Non-pigmented ciliary epithelial cell (primary cell): ENCODE measurements around the gene MFSD12.
"Not testable (repeated sequence)": the region's sequence is repeated elsewhere in the genome, so short reads cannot be mapped to it uniquely, and the experiment has no call there.

ENCODE experiments used
- DNase-seq: peaks from one replicate; pipeline ENCODE4 v3.0.0-alpha.2; 2010; ENCODE audit warnings: low read depth

Gene MFSD12

DNA sequence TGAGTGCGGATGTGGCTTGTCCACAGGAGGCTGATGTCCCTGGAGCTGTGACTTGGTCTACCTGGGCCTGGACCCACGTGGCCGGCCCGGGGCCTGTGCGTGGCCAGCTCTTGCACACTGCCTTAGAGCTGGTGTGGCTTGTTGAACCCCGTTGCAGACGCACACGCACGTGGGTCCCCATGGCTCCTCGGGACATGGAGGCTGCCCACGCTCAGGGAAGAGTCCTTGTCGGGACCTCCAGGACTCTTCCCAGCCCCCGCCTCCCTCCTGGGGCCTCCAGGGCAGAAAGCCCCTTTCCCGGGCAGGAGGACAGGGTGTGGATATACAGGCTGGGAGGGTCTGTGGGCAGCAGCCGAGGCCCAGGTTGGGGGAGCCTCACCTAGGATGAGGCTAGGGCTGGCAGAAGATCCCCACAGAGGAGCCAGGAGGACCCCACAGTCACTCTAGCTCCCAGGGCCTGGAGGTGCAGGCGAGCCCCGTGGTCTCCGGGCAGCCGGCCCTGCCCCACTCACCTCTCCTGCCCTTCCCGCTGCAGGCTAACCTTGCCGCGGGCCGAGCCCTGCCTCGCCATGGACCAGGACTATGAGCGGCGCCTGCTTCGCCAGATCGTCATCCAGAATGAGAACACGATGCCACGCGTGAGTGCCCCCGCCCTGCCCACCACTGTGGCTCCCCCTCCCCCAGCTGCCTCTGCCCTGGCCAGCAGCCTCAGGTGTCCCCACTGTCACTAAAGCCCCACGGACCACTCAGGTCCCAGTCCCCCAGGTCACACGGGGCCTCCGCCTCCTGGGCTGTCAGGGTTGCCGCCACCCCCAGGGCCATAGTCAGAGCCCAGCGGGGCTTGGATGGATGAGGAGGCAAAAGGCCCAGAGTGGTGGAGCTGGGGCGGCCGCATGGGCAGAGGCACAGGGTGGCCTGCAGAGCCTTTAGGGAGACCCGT, 34.7 kb downstream of the MFSD12 start:
- DNase-seq, result no peak

GRCh38 chr19:3521104-3521445, 36.3 kb downstream of the MFSD12 start:
- DNase-seq, result no peak

DNA sequence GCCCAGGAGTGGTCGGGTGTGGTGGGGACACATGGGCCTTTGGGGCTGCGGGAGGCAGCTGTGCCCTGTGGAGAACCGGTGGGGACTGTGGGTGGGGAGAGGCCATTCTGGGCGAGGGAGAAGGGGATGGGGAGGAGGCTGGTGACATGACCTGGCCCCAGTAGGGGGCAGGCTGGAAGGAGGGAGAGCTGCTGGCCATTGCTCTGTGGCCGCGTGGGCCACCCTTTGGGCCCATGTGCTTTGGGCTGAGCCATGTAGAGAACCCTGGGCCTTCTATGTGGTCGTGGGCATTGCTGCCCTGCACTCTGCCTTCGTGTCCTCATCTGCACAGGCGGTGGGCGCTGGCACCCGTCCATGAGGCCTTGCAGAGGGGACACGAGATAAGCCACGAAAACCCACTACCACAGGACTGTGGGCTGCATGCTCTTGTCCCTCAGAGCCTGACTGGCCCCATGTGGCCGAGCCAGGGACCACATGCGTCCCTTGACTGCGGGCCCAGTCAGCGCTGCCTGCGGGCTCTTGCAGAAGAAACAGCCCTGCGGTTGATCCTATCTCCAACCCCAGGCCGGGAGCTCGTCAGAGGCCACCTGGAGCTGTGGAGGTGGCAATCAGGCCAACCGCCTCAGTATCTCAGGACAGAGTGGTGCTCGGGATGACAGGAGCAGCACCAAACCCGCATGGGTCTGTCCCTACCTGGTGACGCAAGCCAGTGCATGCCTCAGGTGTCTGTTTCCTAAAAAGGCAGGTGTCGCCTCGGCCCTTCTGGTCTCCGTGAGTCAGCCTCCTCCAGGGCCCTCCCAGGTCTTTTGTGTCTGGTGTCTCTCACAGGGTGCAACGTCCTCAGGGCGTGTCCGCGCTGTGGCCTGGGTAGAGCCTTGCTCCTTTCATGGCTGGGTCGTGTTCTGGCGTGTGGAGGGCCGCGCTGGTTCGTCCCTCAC, 37.0 kb downstream of the MFSD12 start:
- DNase-seq, result no peak

DNA sequence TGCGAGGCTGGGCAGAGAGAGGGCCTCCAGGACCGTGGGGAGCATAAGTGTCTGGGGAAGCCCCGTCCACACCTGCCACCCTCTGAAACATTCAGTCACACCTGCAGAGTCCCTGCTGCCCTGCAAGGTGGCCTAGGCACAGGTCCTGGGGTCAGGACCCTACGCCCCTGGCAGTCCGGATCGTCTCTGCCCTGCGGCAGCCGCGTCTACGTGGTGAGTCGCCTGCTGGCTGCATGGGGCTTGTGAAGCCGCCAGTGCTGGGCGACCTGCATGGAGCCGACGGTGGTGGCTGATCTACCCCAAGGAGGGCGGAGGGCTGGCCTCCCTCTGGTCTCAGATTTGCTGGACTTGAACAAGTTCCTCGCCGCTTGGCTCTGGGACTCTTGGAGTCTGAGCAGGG, 38.3 kb downstream of the MFSD12 start:
- DNase-seq, result no peak

DNA sequence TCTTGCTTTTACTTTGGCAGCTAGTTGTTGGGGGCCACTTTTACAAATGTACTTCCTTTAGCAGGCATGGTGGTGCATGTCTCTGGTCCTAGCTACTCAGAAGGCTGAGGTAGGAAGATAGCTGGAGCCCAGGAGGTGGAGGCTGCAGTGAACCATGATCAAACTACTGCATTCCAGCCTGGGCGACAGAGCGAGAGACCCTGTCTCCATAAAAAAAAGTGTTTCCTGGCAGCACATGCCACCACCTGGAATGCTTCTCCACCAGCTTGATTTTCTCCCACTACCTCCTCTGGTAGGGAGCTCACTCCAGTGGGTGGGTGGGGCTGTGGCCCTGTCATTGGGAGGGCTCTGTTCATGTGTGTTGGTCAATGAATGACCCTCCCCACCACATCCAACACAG, 38.7 kb downstream of the MFSD12 start:
- no peak for DNase-seq

GRCh38 chr19:3518255-3518654, 39.1 kb downstream of the MFSD12 start:
- no peak for DNase-seq

GRCh38 chr19:3517638-3518037, 39.7 kb downstream of the MFSD12 start:
- no peak for DNase-seq

- DNase-seq, result no peak
Measured at GRCh38 chr19:3516675-3517207, 40.6 kb downstream of the MFSD12 start.

- DNase-seq, result no peak
Measured at GRCh38 chr19:3515891-3516422, 41.4 kb downstream of the MFSD12 start.

DNA sequence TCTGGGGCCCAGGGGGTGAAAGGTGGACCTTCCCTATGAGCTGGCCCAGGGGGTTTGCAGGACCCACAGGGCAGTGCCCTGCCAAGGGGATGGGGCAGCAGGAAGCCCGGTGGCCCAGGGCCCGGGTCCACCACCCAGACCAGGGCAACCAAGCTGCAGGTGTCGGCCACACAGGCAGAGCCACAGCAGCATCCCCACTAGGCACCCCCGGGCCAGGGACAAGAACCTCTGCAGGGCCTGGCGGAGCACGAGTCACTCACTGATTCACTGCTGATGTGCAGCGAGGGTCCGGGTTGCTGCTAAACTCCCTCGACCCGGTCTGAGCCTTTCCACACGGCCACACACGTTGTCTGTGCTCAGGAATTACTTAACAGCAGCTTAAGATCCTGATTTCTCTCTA, 42.5 kb downstream of the MFSD12 start:
- no peak for DNase-seq

- DNase-seq, result no peak
Measured at GRCh38 chr19:3513229-3514140, 43.9 kb downstream of the MFSD12 start.

DNA sequence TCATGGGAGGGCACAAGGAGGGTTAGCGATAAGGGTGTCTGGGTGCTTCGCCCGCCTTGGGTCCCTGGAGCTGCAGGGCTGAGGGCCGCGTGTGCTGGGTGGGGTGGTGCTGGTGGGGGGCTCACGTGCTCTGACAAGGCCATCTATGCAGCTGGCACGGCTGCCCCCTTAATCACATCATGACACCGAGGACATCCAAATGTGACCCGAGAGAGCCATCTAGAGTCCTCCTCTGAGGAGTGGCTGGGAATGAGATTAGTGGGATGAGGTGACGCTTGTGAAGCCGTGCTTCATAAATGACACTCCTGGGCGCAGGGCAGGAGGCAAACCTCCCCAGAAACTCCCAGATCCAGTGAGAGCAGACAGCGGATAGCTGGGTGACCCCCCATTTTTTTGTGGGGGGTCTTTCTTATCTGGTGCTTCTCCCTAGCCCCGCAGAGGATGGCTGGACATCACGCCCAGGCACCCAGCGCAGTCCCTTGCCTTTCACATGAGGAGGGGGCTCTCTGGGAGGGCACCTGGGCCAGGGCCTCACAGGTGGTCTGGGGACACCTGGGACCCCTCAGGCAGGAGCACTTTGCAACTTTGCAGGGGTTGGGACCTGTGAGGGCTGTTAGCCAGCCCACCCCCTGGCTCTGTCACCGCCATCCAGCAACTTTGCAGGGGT, 44.7 kb downstream of the MFSD12 start:
- no peak for DNase-seq

DNA sequence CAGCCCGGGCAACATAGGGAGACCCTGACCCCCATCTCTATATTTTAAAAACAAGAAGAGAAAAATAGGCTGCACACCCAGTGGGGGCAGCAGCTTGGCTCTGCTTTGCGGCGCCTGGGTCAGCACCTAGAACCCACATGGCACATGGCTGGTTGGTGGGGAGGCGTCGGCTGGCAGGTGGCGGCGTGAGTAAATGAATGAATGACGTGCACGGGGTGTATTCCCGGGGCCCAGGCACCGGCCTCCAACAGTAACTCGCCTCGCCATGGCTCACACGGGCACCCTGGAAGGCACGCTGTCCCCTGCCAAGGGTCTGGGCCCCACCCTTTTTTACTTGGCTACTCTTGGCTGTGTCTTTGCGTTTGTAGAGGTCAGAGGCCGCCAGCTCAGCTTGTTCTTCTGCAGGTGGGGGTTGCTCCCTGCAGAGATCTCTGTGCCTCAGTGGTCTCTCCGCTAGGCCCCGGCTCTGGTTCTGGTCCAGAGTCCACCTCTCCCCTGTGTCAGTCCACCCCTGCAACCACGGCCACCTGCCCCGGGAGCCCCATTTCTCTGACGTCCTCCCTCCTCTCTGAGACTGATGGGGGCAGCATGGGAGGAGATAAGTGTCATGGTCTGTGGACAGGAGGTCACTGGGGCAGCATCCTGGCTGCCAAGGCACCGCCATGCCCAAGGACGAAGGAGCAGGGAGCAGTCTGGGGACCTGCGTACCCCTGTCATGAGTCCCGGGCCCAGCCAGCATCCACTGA, 45.7 kb downstream of the MFSD12 start:
- DNase-seq, result no peak

GRCh38 chr19:3510727-3511126, 46.7 kb downstream of the MFSD12 start:
- no peak for DNase-seq

DNA sequence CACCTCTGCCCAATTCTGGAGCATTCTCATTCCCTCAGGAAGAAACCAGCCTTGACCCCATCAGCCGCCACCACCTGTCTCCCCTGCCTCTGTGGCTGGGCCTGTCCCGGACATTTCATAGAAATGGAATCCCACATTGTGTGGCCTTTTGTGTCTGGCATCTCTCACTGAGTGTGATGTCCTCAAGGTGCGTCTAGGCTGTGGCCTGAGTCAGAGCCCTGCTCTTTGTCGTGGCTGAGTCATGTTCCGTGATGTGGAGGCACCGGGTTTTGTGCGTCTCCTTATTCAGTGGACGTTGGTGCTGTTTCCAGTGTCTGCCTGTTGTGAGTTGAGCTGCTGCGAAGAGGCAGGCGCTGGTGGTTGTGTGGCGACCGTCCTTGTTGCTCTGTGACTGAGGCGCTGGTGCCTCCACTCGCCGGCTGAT, 47.8 kb downstream of the MFSD12 start:
- DNase-seq, result peak; percentile 48

DNA sequence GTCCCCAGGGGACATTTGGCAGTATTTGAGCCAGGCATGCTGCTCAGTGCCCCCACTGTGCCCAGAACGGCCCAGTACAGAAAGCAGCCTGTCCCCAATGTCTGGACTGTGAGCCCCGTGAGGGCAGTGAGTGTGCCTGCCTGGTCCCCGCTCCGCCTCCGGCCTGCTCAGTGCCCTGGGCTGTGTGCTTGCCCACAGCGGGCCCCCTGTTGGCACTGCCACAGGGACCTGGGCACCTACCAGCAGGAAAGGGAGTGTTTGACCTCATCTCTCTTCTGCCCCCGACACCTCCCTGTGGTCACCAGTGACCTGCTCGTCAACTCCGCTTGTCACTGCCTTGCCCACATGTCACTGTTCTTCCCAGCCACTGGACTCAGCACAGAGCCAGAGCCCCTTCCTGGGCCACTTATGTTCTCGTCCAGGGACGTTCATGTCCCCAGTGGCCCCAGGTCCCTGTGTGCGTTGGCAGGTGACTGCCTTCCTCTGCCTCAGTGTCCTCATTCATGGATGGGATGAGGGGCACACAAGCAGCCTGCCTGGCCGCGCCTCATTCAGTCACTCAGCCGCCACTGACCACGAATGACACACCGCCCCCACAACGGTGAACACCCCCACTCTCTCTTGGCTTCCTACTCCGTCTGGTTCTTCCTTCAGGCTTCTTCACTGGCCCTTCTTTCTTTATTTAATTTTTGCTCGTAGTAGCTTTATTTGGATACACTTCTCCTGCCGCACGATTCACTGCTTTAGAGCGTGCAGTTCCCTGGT, 48.4 kb downstream of the MFSD12 start:
- no peak for DNase-seq

- DNase-seq, result not testable (repeated sequence)
Measured at GRCh38 chr19:3508121-3508661, 49.2 kb downstream of the MFSD12 start.

GRCh38 chr19:3507371-3508120, 49.8 kb downstream of the MFSD12 start:
- no peak for DNase-seq
